Hematopoietic multipotent progenitor cell treated with erythropoietin and hydrocortisone succinate and interleukin-3 and kit ligand, for 15 days (in vitro differentiated cells): ENCODE data around the gene TEKT2.

ENCODE experiments used
- DNase-seq: peaks from one replicate; pipeline ENCODE4 v3.0.0-alpha.2; 2015; ENCODE audit warnings: low spot score

TEKT2 gene

GRCh38 chr1:36087233-36088123, 3.6 kb downstream of the TEKT2 start:
- DNase-seq = no peak

GRCh38 chr1:36088265-36088576, 4.3 kb downstream of the TEKT2 start:
- no peak for DNase-seq

DNA sequence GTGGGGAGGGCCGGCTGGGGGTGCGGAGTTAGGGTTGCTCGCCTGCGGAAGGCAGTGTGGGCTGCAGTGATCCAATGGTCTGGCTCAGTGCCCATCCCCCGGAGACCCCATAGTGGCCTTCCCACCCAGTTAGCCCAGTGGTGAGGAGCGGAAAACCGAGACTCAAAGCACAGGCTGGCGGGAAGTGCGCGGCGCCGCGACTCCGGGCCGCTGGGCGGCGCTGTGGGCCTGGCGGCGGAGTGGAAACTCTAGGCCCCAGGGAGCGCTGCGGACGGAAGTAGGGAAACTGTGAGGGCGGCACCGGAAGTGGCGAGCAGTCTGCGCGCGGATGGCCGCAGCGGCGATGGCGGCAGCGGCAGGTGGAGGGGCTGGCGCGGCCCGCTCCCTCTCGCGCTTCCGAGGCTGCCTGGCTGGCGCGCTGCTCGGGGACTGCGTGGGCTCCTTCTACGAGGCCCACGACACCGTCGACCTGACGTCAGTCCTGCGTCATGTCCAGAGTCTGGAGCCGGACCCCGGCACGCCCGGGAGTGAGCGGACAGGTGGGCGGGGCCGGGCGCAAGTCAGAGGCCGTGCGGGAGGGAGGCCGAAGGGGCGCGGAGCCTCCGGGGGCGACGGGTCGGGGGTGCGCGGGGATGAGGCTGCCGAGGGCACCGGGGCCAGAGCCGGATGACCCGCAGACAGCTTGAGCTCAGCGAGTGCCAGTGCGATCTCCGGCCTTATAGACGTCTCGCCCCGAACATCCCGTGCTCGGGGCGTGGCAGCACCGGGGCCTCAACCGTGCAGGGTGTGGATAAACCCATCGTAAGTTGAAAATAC, 4.9 kb downstream of the TEKT2 start, which contains the start of gene ADPRS:
Gene ADPRS, plus strand, starts transcription at position 316 of the 816 bp plus-strand sequence. Its CDS starts 13 bp downstream, at position 329.
- peak; percentile 91 for DNase-seq

GRCh38 chr1:36089393-36090121, 5.7 kb downstream of the TEKT2 start:
- peak; percentile 3 for DNase-seq

DNA sequence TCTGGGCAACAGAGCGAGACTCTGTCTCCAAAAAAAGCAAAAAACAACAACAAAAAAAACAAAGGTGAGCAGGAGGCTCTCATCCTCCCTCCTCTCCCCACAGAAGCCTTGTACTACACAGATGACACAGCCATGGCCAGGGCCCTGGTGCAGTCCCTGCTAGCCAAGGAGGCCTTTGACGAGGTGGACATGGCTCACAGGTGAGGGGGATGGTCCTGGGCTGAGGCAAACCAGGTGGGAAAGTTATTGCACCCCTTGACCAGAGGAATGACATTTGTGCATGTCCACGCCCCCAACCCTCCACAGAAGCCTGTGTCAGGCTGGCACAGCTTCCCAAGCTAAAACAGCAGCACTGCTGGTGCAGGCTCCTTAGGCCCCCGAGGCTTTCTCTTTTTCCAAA, 7.2 kb downstream of the TEKT2 start:
- no peak for DNase-seq

DNA sequence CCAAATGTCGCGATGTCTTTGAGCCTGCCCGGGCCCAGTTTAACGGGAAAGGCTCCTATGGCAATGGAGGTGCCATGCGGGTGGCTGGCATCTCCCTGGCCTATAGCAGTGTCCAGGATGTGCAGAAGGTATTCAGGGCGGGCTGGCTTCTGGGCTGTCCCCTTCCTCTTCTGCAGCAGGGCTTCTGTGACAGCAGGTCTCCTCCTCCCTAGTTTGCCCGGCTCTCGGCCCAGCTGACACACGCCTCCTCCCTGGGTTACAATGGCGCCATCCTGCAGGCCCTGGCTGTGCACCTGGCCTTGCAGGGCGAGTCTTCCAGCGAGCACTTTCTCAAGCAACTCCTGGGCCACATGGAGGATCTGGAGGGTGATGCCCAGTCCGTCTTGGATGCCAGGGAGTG, 7.8 kb downstream of the TEKT2 start:
- no peak for DNase-seq

- DNase-seq = no peak
Observed at GRCh38 chr1:36092166-36092797, 8.4 kb downstream of the TEKT2 start.

DNA sequence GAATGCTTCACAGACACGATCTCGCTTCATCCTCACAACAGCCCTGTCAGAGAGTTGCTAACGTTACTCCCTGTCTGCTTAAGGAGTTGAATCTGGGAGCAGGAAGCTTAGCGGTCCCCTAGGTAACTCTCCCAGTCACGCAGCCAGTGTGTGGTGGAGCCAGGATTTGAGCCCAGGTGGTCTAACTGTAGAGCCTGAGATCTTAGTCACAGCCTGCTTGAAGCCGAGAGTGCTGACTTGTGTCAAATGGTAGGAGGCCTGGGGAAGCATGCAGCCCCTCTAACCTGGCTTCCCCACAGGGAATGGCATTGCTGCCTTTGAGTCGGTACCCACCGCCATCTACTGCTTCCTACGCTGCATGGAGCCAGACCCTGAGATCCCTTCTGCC, 8.9 kb downstream of the TEKT2 start:
- DNase-seq = no peak

- DNase-seq = no peak
Observed at GRCh38 chr1:36093226-36093625, 9.3 kb downstream of the TEKT2 start.

DNA sequence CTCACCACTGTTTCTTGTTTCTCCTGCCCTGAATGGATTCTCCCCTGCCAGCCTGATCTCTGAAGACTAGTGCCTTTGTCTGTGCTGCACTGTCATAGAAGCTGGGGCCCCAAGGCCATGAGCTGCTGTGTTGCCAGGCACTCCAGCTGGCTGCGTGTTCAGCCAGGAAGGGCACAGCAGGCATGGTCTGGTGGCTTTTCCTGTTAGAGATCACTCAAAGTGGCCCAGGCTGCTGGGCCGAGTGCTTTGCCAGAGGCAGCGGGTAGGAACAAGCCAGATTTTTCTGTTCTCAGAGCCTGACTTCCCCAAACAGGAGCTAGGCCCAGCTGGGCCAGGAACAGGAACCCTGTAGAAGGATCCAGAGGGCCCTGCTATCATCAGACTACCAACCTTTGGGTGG, 10.0 kb downstream of the TEKT2 start:
- no peak for DNase-seq

- no peak for DNase-seq
Observed at GRCh38 chr1:36094621-36095061, 10.7 kb downstream of the TEKT2 start.

- DNase-seq = no peak
Observed at GRCh38 chr1:36095760-36096405, 12.0 kb downstream of the TEKT2 start.

- DNase-seq = no peak
Observed at GRCh38 chr1:36096500-36097432, 12.9 kb downstream of the TEKT2 start.

- DNase-seq = no peak
Observed at GRCh38 chr1:36097693-36098585, 14.0 kb downstream of the TEKT2 start.

GRCh38 chr1:36098650-36099365, 14.9 kb downstream of the TEKT2 start:
- DNase-seq = no peak

- DNase-seq = peak; percentile 76
Observed at GRCh38 chr1:36099681-36100341, 15.9 kb downstream of the TEKT2 start.

DNA sequence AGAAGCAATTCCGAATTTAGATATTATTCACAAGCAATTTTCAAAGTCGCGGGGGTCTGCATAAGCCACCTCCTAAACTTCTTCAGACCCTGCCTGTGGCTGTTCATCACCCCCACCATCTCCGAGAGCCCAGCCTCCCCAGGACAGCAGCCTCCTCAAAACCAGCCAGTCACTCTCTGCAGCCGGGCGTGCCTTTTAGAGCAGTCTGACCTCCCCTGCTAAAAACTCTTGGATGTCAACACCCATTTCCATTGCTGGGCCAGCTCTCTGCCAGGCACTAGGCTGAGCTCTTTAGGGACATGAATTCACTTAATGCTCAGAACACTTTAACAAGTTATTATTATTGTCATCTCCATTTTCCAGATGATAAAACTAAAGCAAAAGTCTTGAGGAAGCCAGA, 16.5 kb downstream of the TEKT2 start:
- DNase-seq = no peak

GRCh38 chr1:36101546-36101945, 17.7 kb downstream of the TEKT2 start:
- no peak for DNase-seq
